Activated CD4-positive, alpha-beta T cell treated with anti-CD3 and anti-CD28 coated beads, Interleukin-2, amount 10 ng/mL, durations not matched to agents 7 days and 5 days (primary cell): ENCODE results near the gene F2. TPM values are rescaled to one million over a fixed set of nuclear protein-coding genes. Genes with fewer than 3 reads are reported as not detected.

ENCODE experiments used
- CTCF ChIA-PET: fragments of 350-600 bp; sonication (Branson Sonifier 250); formaldehyde crosslinking; loops from one replicate; lab custom pipeline; 2021; ENCODE audit warnings: antibody characterized with exemption; lab: Charles Lee
- POLR2A ChIA-PET: fragments of 350-600 bp; sonication (Branson Sonifier 250); formaldehyde crosslinking; loops from one replicate; lab custom pipeline; 2021; ENCODE audit warnings: antibody characterized with exemption; lab: Charles Lee
- DNase-seq: peaks from one replicate; pipeline ENCODE4 v3.0.0-alpha.2; 2020
- H3K27ac Mint-ChIP-seq: one replicate; pipeline ENCODE4 v1.8.0; 2021; ENCODE audit warnings: mild to moderate bottlenecking, moderate library complexity, mixed read lengths
- H3K27me3 Mint-ChIP-seq: one replicate; pipeline ENCODE4 v1.8.0; 2021; ENCODE audit warnings: mixed read lengths
- H3K36me3 Mint-ChIP-seq: one replicate; pipeline ENCODE4 v1.8.0; 2021; ENCODE audit warnings: low read depth, mixed read lengths
- H3K4me1 Mint-ChIP-seq: one replicate; pipeline ENCODE4 v1.8.0; 2021; ENCODE audit warnings: mixed read lengths
- H3K4me3 Mint-ChIP-seq: one replicate; pipeline ENCODE4 v1.8.0; 2021; ENCODE audit warnings: mild to moderate bottlenecking, moderate library complexity, mixed read lengths
- H3K9me3 Mint-ChIP-seq: one replicate; pipeline ENCODE4 v1.8.0; 2021; ENCODE audit warnings: mixed read lengths
- total RNA-seq, 2 experiments: library from RNA; stranded (reverse); gene quantifications; one replicate each; pipeline ENCODE4 v1.2.3, GENCODE V29; 2021

Gene F2
- total RNA-seq, 2 experiments from 2014 or later, result 0.15 TPM; not detected in 1

DNA sequence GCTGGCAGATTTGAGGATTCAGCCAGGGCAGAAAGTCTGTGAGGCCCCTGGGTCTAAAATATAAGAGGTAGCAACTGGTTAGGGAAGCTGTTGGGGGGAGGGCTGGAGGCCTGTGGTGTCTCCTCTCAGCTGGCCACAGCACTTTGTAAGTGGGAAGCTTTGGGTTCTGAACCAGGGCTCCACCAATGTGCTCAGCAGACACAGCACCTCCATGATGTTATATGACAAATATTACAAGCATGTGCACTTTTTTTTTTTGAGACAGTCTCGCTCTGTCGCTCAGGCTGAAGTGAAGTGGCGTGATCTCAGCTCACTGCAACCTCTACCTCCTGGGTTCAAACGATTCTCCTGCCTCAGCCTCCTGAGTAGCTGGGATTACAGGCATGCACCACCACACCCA, 26.6 kb upstream of the F2 start:
- CTCF ChIA-PET, result interaction anchor here (1.9 kb wide), 1 partner anchor 22 kb away, joined by 4 read pairs; no protein-coding TSS in a partner anchor
- Mint-ChIP-seq H3K36me3 (peaks cover 37% of the 10 kb centered on the region), H3K27ac (no peak overlapping the region), H3K27me3 (no peaks in the 10 kb centered on the region), H3K4me1 (peaks cover 6% of the 10 kb centered on the region), H3K9me3 (no peaks in the 10 kb centered on the region), H3K4me3 (no peak overlapping the region)
- DNase-seq, result no peak
- POLR2A ChIA-PET, result no interaction called here

DNA sequence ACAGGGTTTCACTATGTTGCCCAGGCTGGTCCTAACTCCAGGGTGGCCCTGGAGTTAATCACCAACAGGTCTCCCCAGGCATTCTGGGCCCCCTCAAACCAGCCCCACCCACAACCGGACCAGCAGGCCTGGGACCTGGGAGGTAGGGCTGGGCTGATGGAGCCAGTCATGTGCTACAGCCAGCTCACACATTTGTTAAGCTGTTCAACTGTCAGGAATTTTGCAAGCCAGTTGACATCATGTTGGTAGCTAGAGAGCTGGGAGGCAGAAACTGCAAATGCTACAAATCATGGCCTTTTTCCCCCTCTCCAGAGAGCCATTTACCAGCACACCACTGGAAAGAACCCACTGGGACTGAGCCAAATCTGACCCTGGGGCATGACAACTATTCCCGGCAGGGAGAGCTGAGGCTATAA, 25.4 kb upstream of the F2 start:
- H3K27ac Mint-ChIP-seq, result no peak overlapping the region
- no peak for DNase-seq
- ChIA-PET POLR2A (no interaction called here), CTCF (interaction anchor here (0.7 to 1.9 kb wide), 2 partner anchors 23 to 51 kb away, joined by 4 read pairs; no protein-coding TSS in a partner anchor)
- H3K4me3 Mint-ChIP-seq, result no peak overlapping the region
- peaks cover 14% of the 10 kb centered on the region for H3K4me1 Mint-ChIP-seq
- H3K9me3 Mint-ChIP-seq, result no peaks in the 10 kb centered on the region
- H3K36me3 Mint-ChIP-seq, result peaks cover 32% of the 10 kb centered on the region
- no peaks in the 10 kb centered on the region for H3K27me3 Mint-ChIP-seq

DNA sequence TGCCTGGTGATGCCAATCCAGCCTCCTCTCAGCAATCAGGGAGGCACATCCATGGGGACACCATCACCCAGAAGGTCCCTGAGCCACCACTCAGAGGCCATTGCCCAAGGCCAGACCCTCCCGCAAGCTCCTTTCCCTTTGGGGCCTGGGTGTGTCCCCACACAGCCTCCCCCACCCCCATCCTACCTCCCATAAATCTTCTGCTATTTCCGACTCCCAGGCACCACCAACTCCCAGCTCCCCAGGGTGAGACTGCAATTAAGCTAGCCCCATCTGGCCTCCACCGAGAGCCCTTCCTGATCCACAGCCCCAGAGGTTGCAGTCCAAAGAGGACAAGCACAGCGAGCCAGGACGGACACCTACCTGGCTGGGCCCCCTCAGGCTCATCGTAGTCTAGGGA, 24.9 kb upstream of the F2 start:
- Mint-ChIP-seq H3K36me3 (peaks cover 33% of the 10 kb centered on the region), H3K27me3 (no peaks in the 10 kb centered on the region), H3K9me3 (no peaks in the 10 kb centered on the region), H3K27ac (no peak overlapping the region), H3K4me1 (peaks cover 19% of the 10 kb centered on the region), H3K4me3 (no peak overlapping the region)
- no peak for DNase-seq
- CTCF ChIA-PET, result no interaction called here
- POLR2A ChIA-PET, result no interaction called here

DNA sequence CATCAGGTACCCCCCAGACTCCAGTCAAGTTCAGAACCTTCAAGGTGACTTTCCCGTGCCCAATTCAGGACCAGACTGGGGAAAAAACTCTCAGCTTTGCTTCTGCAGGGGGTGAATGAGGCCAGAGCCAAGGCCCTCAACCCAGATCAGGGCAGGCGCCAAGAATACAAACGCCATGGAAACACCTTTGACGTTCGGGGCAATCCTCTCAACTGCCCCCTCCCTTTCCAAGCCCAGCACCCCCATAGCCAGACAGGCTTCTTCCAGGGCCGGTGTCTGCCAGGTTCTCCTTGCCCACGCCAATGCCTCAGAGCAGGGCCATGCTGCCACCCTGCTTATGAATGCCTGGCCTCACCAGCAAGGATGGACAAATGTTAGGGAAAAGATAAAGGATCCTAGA, 24.4 kb upstream of the F2 start:
- DNase-seq, result no peak
- peaks cover 33% of the 10 kb centered on the region for H3K36me3 Mint-ChIP-seq
- H3K27me3 Mint-ChIP-seq, result no peaks in the 10 kb centered on the region
- no peak overlapping the region for H3K4me3 Mint-ChIP-seq
- POLR2A ChIA-PET, result no interaction called here
- peak overlapping the region; percentile 9 for H3K27ac Mint-ChIP-seq
- CTCF ChIA-PET, result interaction anchor here (1.5 kb wide), 1 partner anchor 12 kb away, joined by 3 read pairs; no protein-coding TSS in a partner anchor
- H3K4me1 Mint-ChIP-seq, result peaks cover 23% of the 10 kb centered on the region
- H3K9me3 Mint-ChIP-seq, result no peaks in the 10 kb centered on the region

DNA sequence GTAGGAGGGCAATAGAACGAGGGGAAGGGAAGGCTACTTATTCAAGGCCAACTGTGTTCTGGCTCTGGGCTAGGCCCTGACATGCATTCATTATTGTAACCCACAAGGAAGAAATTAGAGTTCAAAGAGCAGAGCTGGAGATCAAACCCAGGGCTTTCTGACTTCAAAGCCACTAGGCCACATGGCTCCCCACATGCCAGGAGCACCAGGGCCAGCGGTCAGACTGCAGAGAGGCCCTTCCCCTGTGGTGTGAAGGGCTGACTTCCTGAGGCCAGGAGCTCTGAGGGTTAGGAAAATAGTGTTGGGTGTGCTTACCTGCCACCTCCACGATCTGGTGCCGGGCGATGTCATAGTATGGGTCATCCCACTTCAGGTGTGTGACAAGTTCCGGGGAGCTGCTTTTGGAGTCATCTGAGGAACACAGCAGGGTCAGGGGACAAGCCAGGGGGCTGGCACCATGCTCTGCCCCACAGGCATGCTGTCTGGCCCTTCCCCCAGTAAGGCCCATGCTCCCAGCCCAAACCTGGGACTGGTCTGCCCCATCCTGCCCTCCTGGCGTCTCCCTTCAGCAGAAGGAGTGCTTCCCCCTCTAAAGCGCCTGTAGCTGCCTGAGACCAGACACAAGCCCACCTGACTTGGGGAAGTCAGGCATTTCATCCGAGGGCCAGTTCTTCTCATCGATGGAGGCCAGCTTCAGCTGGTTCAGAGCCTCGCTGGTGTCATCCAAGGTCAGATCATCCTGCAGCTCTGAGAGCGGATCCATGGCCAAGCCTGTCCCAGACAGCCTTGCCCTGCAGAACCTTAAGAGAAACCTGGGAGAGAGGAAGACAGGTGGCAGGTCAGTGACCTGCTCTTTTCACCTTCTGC, 23.4 kb upstream of the F2 start:
- H3K4me1 Mint-ChIP-seq, result peaks cover 28% of the 10 kb centered on the region
- no peak overlapping the region for H3K4me3 Mint-ChIP-seq
- H3K36me3 Mint-ChIP-seq, result peaks cover 35% of the 10 kb centered on the region
- ChIA-PET CTCF (interaction anchor here (1.3 to 1.5 kb wide), 2 partner anchors 11 to 16 kb away, joined by 3 read pairs; no protein-coding TSS in a partner anchor), POLR2A (no interaction called here)
- no peak for DNase-seq
- no peak overlapping the region for H3K27ac Mint-ChIP-seq
- H3K9me3 Mint-ChIP-seq, result no peaks in the 10 kb centered on the region
- no peaks in the 10 kb centered on the region for H3K27me3 Mint-ChIP-seq

DNA sequence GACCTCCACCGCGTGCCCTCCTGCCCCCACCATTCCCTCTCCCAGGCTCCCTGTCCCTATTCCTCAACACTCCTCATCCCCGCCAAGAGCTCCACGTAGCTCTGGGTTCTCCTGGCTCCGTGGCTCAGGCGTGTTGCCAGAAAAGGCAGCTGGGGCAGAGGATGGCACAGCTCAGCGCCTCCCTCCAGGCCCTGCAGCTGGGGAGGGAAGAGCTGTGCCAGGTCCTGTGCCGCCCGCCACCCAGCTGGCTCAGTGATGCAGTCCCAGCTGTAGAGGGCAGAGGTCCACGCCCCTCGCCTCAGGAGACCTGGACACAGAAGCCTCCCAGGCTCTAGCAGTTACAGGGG, 22.8 kb upstream of the F2 start:
- no peak overlapping the region for H3K27ac Mint-ChIP-seq
- H3K4me1 Mint-ChIP-seq, result peaks cover 28% of the 10 kb centered on the region
- POLR2A ChIA-PET, result no interaction called here

DNA sequence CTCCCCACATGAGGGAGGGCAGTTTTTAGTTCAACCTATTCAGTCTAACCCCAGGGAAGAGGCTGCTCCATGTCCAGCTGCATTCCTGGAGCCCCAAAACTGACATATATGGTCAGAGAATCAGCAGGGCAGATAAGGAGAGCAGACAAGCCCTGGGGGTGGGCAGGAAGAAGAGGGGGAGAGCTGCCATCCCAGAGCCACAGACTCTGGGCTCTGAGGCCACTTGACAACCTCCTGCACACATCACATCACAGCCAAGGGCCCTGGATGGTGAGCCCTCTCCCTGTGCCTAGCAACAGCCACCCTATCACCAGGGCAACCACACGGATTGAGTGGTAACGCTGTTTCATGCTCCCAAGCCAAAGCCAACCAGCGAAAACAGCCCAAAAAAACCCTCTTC, 21.7 kb upstream of the F2 start:
- Mint-ChIP-seq H3K27me3 (no peaks in the 10 kb centered on the region), H3K4me1 (peaks cover 39% of the 10 kb centered on the region), H3K27ac (peak overlapping the region; percentile 72), H3K9me3 (no peaks in the 10 kb centered on the region), H3K4me3 (no peak overlapping the region), H3K36me3 (peaks cover 42% of the 10 kb centered on the region)
- POLR2A ChIA-PET, result no interaction called here
- CTCF ChIA-PET, result interaction anchor here (0.6 to 1.1 kb wide), 4 partner anchors 9 to 602 kb away, joined by 3 to 6 read pairs (median 3); no protein-coding TSS in a partner anchor
- no peak for DNase-seq

More for the DNA sequence above, 22.8 kb upstream of the F2 start:
- Mint-ChIP-seq H3K27me3 (no peaks in the 10 kb centered on the region), H3K4me3 (no peak overlapping the region), H3K9me3 (no peaks in the 10 kb centered on the region), H3K36me3 (peaks cover 37% of the 10 kb centered on the region)
- no peak for DNase-seq
- CTCF ChIA-PET, result interaction anchor here (1.3 kb wide), 1 partner anchor 15 kb away, joined by 3 read pairs; no protein-coding TSS in a partner anchor

DNA sequence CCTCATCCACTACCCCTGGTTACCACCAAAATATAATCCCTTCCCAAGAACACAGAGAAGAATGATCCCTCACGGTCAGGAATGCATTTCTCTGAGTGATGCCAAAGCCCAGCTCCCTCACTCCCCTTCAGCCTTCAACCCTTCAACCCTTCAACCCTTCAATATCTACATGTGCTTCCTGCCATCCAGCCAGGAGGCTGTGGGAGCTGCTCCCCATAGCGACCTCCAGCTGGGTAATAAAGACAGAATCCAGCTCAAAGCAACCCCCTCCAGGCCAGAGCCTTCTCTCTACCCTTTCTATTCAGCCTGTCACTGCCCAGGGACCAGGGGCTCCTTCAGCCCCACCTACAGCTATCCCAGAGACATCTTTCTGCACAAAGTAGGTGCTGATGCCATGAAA, 21.3 kb upstream of the F2 start:
- ChIA-PET POLR2A (no interaction called here), CTCF (interaction anchor here (0.6 to 2.0 kb wide), 6 partner anchors 8 to 1023 kb away, joined by 3 to 9 read pairs (median 3); no protein-coding TSS in a partner anchor)
- Mint-ChIP-seq H3K36me3 (peaks cover 47% of the 10 kb centered on the region), H3K9me3 (no peaks in the 10 kb centered on the region), H3K4me1 (peaks cover 44% of the 10 kb centered on the region), H3K4me3 (peak overlapping the region; percentile 4), H3K27me3 (no peaks in the 10 kb centered on the region), H3K27ac (peak overlapping the region; percentile 72)
- no peak for DNase-seq

DNA sequence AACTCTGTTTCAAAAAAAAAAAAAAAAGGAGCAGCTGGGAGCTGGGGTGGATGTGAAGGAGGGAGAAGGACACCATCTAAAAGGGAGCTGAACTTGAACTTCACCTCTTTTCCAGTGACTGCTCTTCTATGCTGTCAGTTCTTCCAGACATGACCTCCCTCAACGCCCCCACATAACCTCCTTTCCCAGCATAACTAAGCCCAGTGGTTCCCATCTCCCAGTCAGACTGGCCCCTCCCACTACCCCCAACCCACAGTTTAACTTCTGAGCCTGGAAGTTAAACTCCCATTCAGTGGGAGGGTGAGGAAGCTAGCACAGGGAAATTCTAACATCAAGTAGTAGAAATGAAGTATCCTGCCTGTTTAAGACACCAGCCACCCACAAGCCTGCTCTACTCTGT, 20.4 kb upstream of the F2 start:
- Mint-ChIP-seq H3K36me3 (peaks cover 54% of the 10 kb centered on the region), H3K4me1 (peaks cover 50% of the 10 kb centered on the region)

DNA sequence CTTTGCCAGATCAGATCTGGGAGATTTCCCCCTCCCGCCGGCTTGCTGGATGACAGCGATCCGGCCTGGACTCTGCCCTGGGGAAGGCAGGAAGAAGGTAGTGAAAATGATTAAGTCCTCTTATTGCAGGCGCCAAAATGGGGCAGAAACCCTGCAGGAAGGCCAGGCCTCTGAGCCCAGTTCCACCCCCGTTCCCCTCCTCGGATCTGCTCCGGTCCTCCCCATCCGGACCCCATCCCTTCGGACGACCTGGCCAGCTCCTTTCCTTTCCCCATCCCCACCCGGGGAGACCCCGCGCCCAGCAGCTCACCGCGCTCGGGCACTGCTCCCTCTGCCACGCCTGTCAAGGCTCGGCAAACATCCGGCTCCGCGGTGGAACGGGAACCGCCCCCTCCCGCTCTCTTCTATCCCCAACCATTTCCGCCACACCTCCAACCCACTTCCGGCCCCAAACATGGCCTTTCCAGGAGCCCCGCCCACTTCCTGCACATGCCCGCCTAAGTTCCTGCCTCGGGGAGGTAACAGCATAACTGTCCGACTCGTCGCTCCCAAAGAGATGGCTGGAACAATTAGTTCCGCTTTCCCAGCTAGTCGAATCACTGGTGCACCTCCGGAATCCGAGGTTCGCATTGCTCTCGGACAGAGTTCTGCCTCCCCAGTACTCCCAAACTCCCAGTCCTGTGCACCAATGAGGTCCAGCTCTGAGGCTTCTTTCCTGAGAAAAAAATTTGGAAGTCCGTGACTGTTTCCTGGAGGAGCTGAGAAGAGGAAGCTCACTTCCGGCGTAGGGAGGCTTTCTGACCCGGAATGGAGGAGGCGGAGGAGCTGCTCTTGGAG, 18.6 kb upstream of the F2 start, which contains the start of the genes ARHGAP1 and ZNF408:
ARHGAP1 (minus strand) TSS at position 379 of the 837 bp plus-strand sequence. CDS start 4,512 bp downstream, outside the sequence.
ZNF408 (plus strand) TSS at position 791 of the 837 bp plus-strand sequence; CDS start at position 808, 17 bp downstream.
- no peaks in the 10 kb centered on the region for H3K27me3 Mint-ChIP-seq
- DNase-seq, result peak; percentile 100
- peaks cover 48% of the 10 kb centered on the region for H3K4me1 Mint-ChIP-seq
- H3K9me3 Mint-ChIP-seq, result no peaks in the 10 kb centered on the region
- H3K27ac Mint-ChIP-seq, result peak within 1 kb of the TSS; percentile 97
- peaks cover 52% of the 10 kb centered on the region for H3K36me3 Mint-ChIP-seq
- CTCF ChIA-PET, result interaction anchor here (0.6 to 2.2 kb wide), 6 partner anchors 9 to 142 kb away, joined by 3 to 6 read pairs (median 4); no protein-coding TSS in a partner anchor
- H3K4me3 Mint-ChIP-seq, result peak within 1 kb of the TSS; percentile 98
- POLR2A ChIA-PET, result interaction anchor here (1.1 to 1.5 kb wide), 2 partner anchors 29 to 34 kb away, joined by 3 to 7 read pairs; no protein-coding TSS in a partner anchor

More for the DNA sequence above, 20.4 kb upstream of the F2 start:
- Mint-ChIP-seq H3K9me3 (no peaks in the 10 kb centered on the region), H3K27ac (peak overlapping the region; percentile 71), H3K27me3 (no peaks in the 10 kb centered on the region), H3K4me3 (peak overlapping the region; percentile 98)
- no peak for DNase-seq
- CTCF ChIA-PET, result interaction anchor here (1.1 to 2.0 kb wide), 2 partner anchors 20 to 27 kb away, joined by 3 to 9 read pairs; no protein-coding TSS in a partner anchor
- POLR2A ChIA-PET, result interaction anchor here (0.7 kb wide), 1 partner anchor 875 kb away, joined by 7 read pairs; no protein-coding TSS in a partner anchor

DNA sequence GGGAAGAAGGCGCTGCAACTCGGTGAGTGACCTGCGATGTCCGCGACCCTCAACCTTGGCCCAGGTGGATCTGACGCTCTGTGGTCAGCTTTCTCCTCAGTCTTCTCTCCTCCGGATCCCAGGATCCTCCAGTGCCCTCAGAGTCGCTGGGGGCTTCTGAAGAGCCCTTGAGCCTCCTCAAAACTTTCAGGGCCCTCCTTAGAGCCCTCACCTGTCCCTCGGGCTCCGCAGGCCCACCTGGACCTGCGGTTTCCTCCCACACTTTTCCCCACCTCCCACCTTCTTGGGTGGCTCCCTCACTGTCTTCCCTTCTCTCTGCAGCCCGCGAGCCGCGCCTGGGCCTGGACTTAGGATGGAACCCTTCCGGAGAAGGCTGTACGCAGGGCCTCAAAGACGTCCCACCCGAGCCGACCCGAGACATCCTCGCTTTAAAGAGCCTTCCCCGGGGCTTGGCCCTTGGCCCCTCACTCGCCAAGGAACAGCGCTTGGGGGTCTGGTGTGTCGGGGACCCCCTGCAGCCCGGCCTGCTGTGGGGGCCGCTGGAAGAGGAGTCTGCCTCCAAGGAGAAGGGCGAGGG, 17.8 kb upstream of the F2 start:
- no peaks in the 10 kb centered on the region for H3K27me3 Mint-ChIP-seq
- H3K36me3 Mint-ChIP-seq, result peaks cover 49% of the 10 kb centered on the region
- no peaks in the 10 kb centered on the region for H3K9me3 Mint-ChIP-seq
- CTCF ChIA-PET, result interaction anchor here (1.0 to 2.2 kb wide), 4 partner anchors 9 to 124 kb away, joined by 3 to 6 read pairs (median 4); no protein-coding TSS in a partner anchor
- H3K27ac Mint-ChIP-seq, result peak overlapping the region; percentile 97
- peaks cover 48% of the 10 kb centered on the region for H3K4me1 Mint-ChIP-seq
- POLR2A ChIA-PET, result interaction anchor here (1.1 to 1.5 kb wide), 2 partner anchors 30 to 35 kb away, joined by 3 to 7 read pairs; no protein-coding TSS in a partner anchor
- H3K4me3 Mint-ChIP-seq, result peak overlapping the region; percentile 98
- DNase-seq, result peak; percentile 14
